NCI-H2107 treated with DMSO at 0.1 percent for 48 hours (cell line): ENCODE results near the gene PEX19.

Source experiments
- DNase-seq: peaks from one replicate; lab custom pipeline; 2025; ENCODE audit not compliant: unreplicated experiment; lab: John Stamatoyannopoulos, UW

The PEX19 gene

DNA sequence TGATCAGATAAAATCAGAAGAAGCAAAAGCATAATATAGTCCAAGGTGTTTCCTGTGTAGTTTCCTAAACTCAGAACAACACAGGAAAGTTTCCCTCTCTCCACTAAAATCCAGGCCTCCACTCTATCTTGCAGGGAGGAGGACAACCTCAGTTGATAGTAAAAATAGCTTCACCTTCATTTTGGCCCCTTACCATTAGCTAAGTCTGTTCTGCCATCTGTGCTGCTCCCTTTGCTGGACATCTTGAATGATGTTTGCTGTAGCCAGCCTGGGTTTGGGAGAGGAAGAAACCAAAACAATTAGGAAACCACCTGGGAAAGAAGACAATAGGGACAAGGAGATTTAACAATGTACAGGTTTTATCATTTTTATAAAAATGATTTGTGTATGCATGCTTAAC lies 41.2 kb downstream of the PEX19 start:
- DNase-seq, result no peak

DNA sequence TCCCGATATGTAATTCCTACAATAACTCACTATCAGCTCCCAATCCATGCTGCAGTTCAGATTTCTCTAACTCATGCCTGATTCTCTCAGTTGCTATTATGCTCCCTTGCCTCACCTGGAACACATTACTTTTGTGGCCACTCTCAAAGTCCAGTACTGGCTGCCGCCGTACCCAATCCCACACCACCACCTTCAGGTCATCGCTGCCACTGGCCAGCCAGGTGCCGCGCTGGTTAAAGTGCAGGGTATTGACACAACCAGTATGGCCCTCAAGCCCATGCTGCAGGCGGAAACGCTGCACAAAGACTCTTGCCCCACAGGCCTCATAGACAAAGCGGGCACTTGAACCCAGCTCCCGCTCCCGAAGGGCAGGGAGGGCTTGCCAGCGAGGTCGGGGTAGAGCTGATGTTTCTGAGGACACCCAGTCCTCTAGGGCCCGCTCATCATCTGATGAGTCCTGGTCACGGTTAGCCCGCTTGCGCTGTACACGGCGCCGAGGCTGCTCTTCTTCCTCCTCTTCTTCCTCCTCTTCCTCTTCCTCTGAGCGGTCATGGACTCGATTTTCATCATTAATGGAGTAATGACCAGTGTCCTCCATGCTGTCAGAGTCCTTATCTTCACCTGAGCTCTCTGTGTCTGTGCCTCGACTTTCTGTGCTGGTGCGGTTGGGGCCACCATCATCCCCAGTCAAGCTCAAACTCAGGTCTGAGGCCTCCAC lies 45.2 kb downstream of the PEX19 start:
- no peak for DNase-seq

DNA sequence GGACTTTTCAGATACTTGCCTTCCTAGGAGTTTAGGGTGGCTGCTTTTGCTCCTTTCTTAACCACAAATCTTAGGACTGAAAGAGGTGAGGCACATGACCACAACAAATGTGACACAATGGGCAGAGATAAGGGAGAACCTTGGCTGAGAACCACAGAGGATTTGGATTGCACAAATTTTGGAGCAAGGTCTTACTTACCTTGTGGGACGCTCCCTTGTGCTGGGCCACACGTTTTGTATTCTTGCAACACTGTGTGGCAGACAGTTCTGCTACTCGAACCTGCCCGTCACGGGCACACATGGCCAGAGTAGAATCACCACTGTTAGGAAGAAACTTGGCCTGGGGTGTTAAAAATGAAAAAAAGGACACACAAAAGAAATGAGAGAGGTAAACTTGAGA lies 46.5 kb downstream of the PEX19 start:
- no peak for DNase-seq

DNA sequence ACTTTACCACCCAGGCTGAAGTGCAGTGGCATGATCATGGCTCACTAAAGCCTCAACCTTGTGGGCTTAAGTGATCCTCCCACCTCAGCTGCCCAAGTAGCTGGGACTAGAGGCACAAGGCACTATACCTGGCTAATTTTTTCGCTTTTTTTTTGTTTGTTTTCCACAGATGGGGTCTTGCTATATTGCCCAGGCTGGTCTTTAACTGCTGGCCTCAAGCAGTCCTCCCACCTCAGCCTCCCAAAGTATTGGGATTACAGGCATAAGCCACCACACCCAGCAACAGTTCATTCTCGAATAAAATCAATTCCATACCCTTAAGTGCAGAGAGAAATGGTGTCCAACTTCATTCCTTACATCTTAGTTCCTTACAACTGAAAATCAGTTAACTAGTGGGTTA lies 47.4 kb downstream of the PEX19 start:
- DNase-seq, result no peak

DNA sequence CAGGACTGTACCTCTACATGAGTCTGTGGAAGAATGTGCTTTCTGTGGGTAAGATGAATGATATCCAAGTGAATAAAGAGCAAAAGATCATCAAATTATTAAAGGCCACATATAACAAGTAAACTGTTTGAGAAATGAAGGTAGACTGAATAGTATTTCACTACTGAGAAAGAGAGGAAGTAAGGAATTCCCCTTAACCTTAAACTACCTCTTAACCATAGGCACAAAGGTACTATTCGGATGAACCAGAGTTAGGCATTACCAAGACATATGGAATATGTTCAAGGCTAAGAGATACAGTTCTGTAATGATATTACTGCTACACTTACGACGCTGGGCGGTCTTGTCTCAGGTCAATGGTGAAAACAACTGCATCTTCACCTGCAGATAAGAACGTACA lies 48.1 kb downstream of the PEX19 start:
- DNase-seq, result no peak

DNA sequence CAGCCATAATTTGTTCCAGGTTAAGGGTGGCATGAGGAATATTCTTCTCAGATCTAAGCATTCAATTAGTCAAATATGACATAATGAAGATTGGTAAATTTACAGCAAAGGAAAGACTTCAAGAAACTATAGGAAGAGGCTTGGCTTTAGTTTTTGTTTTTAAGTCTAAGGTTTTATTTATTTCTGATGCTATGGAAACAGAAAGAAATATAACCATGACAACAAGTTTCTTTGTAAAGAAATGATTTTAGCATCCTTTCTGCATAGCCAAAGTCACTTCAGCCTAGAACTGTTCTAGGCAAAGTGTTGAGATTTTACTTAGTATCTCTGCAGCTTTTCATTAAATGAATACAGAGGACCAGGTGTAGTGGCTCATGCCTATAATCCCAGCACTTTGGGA lies 52.0 kb downstream of the PEX19 start:
- DNase-seq, result no peak

DNA sequence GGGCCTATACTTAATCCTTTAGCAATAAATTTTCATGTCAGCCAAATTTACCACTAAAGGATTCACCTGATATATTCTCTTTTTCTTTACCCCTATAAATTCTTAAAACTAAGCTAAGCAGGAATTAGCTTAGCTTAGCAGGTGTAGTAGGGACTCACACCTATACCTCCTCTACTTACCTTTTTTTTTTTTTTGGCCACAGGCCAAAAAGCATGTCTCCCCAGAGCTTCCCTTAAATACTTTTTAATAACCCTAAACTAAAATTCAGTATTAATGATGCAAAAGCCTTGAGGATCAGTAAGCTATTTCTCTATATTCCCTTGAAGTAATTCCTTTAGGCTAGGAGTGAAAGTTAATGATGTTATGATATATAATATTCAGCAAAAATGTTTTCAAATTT lies 56.5 kb downstream of the PEX19 start:
- DNase-seq, result no peak

DNA sequence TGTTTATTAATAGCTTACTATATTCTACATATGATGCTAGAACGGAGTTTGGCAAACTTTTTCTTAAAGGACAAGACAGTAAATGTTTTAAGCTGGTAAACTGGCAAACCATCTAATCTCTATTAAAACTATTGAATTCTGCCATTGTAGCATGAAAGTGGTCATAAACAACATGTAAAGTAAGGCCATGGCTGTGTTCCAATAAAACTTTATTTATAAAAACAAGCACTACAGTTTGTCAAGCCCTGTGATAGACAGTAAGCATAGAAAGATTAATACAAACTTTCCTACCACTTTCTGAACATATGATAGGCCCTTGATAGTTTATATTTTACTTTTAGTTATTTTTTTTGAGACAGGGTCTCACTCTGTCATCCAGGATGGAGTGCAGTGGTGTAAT lies 57.4 kb downstream of the PEX19 start:
- DNase-seq, result no peak

DNA sequence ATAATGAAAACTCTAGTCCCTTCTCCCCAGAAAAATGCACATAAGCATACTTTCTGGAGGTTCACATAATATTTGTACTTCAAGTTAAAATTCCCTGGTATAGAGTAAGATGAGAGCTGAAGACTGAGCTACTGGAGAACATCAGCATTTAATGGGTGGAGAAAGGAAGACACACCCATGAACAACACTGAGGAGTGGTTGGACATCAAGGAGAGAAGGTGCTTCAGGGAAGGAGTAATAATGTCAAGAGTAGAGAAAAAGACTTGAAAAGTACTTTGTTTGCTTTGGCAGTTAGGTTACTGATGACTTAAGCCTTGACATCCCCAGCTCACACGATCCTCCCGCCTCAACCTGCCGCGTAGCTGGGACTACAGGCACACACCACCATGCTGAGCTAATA lies 57.9 kb downstream of the PEX19 start:
- DNase-seq, result no peak
